ENCODE data around the gene SLC9A5. TPM values are rescaled to one million over a fixed set of nuclear protein-coding genes. Genes with fewer than 3 reads are reported as not detected.

Gene SLC9A5
- total RNA-seq, 2 experiments from 2014 or later = 5.8 to 6.1 TPM

GRCh38 chr16:67287960-67288359 is 39.2 kb downstream of the SLC9A5 start:
- H3K36me3 Mint-ChIP-seq = peaks cover 10% of the 10 kb centered on the region
- H3K9me3 Mint-ChIP-seq = no peaks in the 10 kb centered on the region
- H3K27me3 Mint-ChIP-seq = no peaks in the 10 kb centered on the region
- H3K4me1 Mint-ChIP-seq = peaks cover 6% of the 10 kb centered on the region
- no peak overlapping the region for H3K27ac Mint-ChIP-seq
- no peak overlapping the region for H3K4me3 Mint-ChIP-seq
- DNase-seq = no peak

DNA sequence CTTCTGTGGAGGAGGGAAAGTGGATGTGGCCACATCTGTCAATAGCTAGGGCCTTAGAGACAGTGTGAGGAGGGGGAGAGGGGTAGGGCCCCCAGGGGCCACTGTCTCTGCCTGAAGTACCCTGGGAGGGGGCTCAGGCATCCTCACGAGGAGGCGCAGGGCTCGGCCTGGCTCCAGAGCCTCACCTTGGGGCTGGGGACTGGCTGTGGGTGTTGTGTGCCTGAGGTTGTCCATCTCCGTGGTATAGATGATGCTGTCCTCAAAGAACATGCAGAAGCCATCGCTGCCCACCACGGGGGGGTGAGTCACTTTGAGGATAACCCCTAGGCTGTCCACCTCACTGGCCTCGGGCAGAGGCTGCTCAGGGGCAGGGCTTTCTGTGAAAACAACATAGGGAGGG is 42.7 kb downstream of the SLC9A5 start:
- no peak overlapping the region for H3K4me3 Mint-ChIP-seq
- H3K36me3 Mint-ChIP-seq = peaks cover 4% of the 10 kb centered on the region
- H3K9me3 Mint-ChIP-seq = no peaks in the 10 kb centered on the region
- no peaks in the 10 kb centered on the region for H3K27me3 Mint-ChIP-seq
- H3K27ac Mint-ChIP-seq = no peak overlapping the region
- no peak for DNase-seq
- peaks cover 6% of the 10 kb centered on the region for H3K4me1 Mint-ChIP-seq

DNA sequence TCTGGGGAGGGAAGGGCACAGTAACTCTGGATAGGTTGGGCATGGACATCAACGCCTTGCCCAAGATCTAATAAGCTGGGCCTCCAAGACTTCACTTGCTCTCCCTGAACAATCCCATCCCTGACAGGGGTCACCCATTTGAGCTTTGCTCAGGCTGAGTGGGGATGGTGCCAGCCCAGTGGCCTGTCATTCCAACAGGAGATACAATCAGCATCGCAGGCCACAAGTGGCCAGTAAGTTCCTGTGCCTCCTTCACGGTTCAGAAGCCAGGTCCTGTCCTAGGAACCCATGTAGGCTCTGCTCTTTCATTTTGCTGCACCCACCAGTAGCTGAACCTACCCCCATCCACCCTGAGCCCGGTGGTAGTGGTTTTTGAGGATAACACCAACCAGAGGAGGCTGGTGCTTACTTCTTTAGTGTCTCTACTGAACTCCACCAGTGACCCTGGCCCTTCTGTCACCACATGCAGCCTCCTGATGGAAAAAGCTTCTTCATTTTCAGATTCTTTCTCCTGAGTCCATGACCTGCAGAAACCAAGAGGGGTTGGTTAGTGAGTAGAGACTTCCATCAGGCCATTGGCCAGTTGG is 45.5 kb downstream of the SLC9A5 start:
- Mint-ChIP-seq H3K27me3 (no peaks in the 10 kb centered on the region), H3K36me3 (no peaks in the 10 kb centered on the region), H3K27ac (no peak overlapping the region), H3K4me1 (peaks cover 6% of the 10 kb centered on the region), H3K9me3 (no peaks in the 10 kb centered on the region), H3K4me3 (no peak overlapping the region)
- no peak for DNase-seq

DNA sequence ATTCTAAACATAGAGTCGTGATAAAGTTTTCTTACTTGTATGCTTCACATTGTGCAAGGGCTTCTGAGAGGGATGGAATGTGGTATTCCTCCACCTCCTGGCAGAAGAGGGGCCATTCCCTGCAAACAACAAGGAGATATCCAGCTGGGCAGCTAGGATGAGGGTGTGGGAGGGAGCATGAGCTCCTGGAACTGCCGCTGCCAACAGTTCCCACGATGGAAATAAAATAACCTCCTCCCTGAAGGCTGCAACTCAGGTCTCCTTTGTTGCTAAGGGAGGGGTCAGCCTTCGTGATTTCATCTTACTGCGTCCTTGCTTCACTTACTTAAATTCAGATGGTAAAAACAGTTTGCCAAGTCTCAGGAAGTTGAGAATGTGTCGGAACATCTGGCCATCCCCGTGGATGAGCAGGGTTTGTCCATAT is 46.2 kb downstream of the SLC9A5 start:
- H3K27ac Mint-ChIP-seq = no peak overlapping the region
- no peak overlapping the region for H3K4me3 Mint-ChIP-seq
- no peak for DNase-seq
- no peaks in the 10 kb centered on the region for H3K4me1 Mint-ChIP-seq
- H3K36me3 Mint-ChIP-seq = no peaks in the 10 kb centered on the region
- no peaks in the 10 kb centered on the region for H3K27me3 Mint-ChIP-seq
- no peaks in the 10 kb centered on the region for H3K9me3 Mint-ChIP-seq

DNA sequence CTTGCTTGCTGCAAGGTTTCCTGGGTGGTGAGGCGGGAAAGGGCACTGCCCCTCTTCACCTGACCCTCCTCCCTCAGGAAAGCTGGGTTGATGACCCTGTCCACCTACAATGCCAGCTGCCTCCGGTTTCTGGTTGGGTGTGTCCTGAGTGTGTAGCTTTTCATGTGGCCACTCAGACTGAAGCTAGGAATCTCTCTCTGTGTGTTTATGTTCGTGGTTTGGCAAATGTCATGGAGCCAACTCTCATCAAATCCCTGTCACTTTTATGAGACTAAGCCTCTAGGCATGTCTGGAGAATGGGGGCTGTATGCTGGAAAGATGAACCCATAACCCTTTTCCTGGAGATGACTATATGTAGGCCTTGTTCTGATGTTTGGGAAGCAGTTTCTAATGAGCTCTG is 47.6 kb downstream of the SLC9A5 start:
- Mint-ChIP-seq H3K4me3 (no peak overlapping the region), H3K36me3 (no peaks in the 10 kb centered on the region), H3K4me1 (no peaks in the 10 kb centered on the region), H3K27ac (no peak overlapping the region), H3K27me3 (no peaks in the 10 kb centered on the region), H3K9me3 (no peaks in the 10 kb centered on the region)
- no peak for DNase-seq

GRCh38 chr16:67298277-67298676 is 49.5 kb downstream of the SLC9A5 start:
- Mint-ChIP-seq H3K4me1 (no peaks in the 10 kb centered on the region), H3K9me3 (no peaks in the 10 kb centered on the region), H3K27ac (no peak overlapping the region), H3K36me3 (no peaks in the 10 kb centered on the region), H3K27me3 (no peaks in the 10 kb centered on the region), H3K4me3 (no peak overlapping the region)
- DNase-seq = no peak

- peaks cover 4% of the 10 kb centered on the region for H3K4me1 Mint-ChIP-seq
- no peak overlapping the region for H3K27ac Mint-ChIP-seq
- no peaks in the 10 kb centered on the region for H3K36me3 Mint-ChIP-seq
- H3K4me3 Mint-ChIP-seq = no peak overlapping the region
- DNase-seq = no peak
- no peaks in the 10 kb centered on the region for H3K9me3 Mint-ChIP-seq
- no peaks in the 10 kb centered on the region for H3K27me3 Mint-ChIP-seq
These were observed 50.5 kb downstream of the SLC9A5 start for GRCh38 chr16:67299269-67299668.

GRCh38 chr16:67301080-67301782 is 52.5 kb downstream of the SLC9A5 start:
- Mint-ChIP-seq H3K4me1 (peaks cover 4% of the 10 kb centered on the region), H3K9me3 (no peaks in the 10 kb centered on the region), H3K4me3 (no peak overlapping the region), H3K27ac (no peak overlapping the region), H3K36me3 (no peaks in the 10 kb centered on the region), H3K27me3 (no peaks in the 10 kb centered on the region)
- no peak for DNase-seq

DNA sequence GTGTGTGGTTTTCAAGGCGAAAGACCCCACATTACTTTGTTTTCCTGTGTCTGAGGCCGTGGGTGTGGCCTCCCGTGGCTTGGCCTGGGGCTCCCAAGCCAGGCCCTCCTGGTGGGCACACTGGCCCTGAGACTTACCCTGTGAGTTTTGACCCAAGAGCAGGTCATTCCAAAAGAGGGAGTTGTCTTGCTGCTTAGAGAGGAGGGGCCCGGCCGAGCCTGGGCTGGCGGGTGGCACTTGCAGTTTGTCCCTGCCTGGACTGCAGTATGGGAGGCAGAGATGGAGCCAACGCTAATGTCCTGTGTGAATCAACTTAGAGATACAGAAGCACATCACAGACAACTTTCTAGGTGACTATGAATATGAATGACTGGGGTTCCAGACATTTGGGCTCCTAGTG is 53.3 kb downstream of the SLC9A5 start:
- no peaks in the 10 kb centered on the region for H3K9me3 Mint-ChIP-seq
- H3K27me3 Mint-ChIP-seq = peaks cover 6% of the 10 kb centered on the region
- DNase-seq = no peak
- no peak overlapping the region for H3K4me3 Mint-ChIP-seq
- no peaks in the 10 kb centered on the region for H3K36me3 Mint-ChIP-seq
- no peak overlapping the region for H3K27ac Mint-ChIP-seq
- H3K4me1 Mint-ChIP-seq = peaks cover 4% of the 10 kb centered on the region

DNA sequence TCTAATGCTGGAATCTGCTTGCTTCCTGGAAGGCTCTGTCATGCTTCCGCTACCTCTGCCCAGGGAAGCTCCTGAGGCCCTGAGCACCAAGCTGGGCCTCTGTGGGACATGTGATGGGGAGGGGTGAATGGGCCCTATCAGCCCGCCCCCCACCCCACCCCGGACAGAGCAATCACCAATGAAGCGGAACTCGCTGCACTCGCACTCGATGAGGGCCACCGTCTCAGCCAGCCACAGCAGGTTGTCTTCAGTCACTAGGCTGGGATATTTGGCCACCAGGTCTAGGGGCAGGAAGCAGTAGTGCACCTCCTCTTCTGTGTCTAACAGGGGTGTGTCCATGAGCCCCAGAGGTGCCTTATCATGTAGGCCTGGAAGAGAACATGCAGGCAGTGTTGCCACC is 54.2 kb downstream of the SLC9A5 start:
- no peak overlapping the region for H3K27ac Mint-ChIP-seq
- DNase-seq = no peak

DNA sequence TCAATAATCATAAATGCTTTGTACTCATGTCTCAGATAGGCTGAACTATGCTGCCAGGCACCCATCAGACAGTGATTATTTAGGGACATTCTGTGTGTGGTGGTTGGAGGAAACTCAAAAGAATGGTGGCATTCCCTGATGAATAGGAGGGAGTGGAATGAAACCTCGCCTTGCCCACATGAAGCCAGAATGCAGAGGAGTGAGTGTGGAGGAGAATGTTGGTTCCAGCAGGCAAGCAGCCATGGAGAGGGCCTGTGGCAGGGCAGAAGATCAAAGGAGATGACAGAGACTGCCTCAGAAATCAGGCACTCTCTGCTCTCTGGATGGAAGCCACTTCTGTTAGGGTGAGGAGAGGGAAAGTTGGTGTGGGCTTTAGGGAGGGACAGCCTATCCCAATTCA is 55.2 kb downstream of the SLC9A5 start:
- H3K27me3 Mint-ChIP-seq = peaks cover 6% of the 10 kb centered on the region
- peaks cover 6% of the 10 kb centered on the region for H3K4me1 Mint-ChIP-seq
- H3K27ac Mint-ChIP-seq = no peak overlapping the region
- no peak for DNase-seq
- H3K4me3 Mint-ChIP-seq = no peak overlapping the region
- no peaks in the 10 kb centered on the region for H3K9me3 Mint-ChIP-seq
- no peaks in the 10 kb centered on the region for H3K36me3 Mint-ChIP-seq

More for the DNA sequence above, 54.2 kb downstream of the SLC9A5 start:
- Mint-ChIP-seq H3K27me3 (peaks cover 6% of the 10 kb centered on the region), H3K36me3 (no peaks in the 10 kb centered on the region), H3K4me3 (no peak overlapping the region), H3K4me1 (peaks cover 4% of the 10 kb centered on the region), H3K9me3 (no peaks in the 10 kb centered on the region)

GRCh38 chr16:67305216-67306071 is 56.7 kb downstream of the SLC9A5 start:
- H3K27ac Mint-ChIP-seq = no peak overlapping the region
- peaks cover 13% of the 10 kb centered on the region for H3K4me1 Mint-ChIP-seq
- H3K36me3 Mint-ChIP-seq = no peaks in the 10 kb centered on the region
- peaks cover 6% of the 10 kb centered on the region for H3K27me3 Mint-ChIP-seq
- H3K4me3 Mint-ChIP-seq = no peak overlapping the region
- no peak for DNase-seq
- H3K9me3 Mint-ChIP-seq = no peaks in the 10 kb centered on the region

- Mint-ChIP-seq H3K4me1 (peaks cover 36% of the 10 kb centered on the region), H3K36me3 (peaks cover 2% of the 10 kb centered on the region), H3K9me3 (no peaks in the 10 kb centered on the region), H3K4me3 (no peak overlapping the region), H3K27ac (peak overlapping the region; percentile 94), H3K27me3 (peaks cover 12% of the 10 kb centered on the region)
- DNase-seq = no peak
These were observed 61.8 kb downstream of the SLC9A5 start for GRCh38 chr16:67310561-67310960.

DNA sequence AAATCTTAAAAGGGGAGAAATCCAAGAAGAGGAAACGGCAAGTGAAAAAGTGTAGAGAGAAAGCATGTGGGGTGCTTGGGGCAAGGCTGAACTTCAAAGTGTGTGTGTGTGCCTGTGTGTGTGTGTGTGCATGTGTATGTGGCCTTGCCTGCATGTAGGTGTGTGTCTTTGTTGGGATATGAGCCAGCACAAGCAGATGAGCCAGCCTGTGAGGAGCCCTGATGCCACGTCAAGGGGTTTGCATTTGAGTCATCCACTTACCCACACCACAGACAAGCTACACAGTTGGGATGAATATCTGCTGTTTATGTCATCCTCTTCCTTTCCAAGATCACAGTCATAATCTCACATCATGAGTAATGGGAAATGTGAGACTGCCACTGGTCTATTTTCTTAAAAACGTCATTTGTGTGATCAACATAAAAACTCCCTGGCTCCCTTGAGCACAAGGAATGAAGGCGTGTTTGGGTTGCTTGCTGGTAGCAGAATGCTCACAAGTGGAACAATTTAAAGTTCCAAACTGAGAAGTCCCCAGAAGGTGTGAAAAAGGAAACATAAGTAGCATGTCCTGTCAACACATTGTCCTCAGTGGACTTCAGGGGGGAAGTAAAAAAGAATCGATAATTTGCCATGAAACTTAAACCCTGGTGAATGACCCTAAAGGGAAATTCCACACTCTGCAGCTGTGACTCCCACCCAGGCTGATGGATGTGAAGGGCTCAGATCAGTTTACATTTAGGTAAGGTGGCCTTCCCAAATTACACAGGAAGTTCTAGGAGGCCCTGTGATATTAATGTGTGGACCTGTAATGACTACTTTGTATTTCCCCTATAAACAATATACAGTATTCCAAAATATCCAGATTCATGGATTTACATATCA is 63.1 kb downstream of the SLC9A5 start:
- Mint-ChIP-seq H3K9me3 (no peaks in the 10 kb centered on the region), H3K36me3 (peaks cover 2% of the 10 kb centered on the region), H3K27ac (peak overlapping the region; percentile 94), H3K4me1 (peaks cover 36% of the 10 kb centered on the region), H3K4me3 (peak overlapping the region; percentile 6), H3K27me3 (peaks cover 9% of the 10 kb centered on the region)
- DNase-seq = peak; percentile 88

GRCh38 chr16:67312719-67313118 is 63.9 kb downstream of the SLC9A5 start:
- Mint-ChIP-seq H3K36me3 (peaks cover 2% of the 10 kb centered on the region), H3K4me1 (peaks cover 36% of the 10 kb centered on the region), H3K27ac (peak overlapping the region; percentile 94), H3K9me3 (no peaks in the 10 kb centered on the region), H3K27me3 (peaks cover 9% of the 10 kb centered on the region), H3K4me3 (no peak overlapping the region)
- DNase-seq = no peak

Measured in activated naive CD8-positive, alpha-beta T cell treated with anti-CD3 and anti-CD28 coated beads for 36 hours (primary cell).